Osteoblast (primary cell): ENCODE measurements around the gene PSTPIP1. TPM values are rescaled to one million over a fixed set of nuclear protein-coding genes. Genes with fewer than 3 reads are reported as not detected.

Experiments used
- DNase-seq: peaks from one replicate; pipeline ENCODE4 v3.0.0; 2011; ENCODE audit warnings: low spot score, mixed read lengths; ENCODE audit not compliant: insufficient read length; ENCODE audit errors: missing footprints
- H2AFZ ChIP-seq: 2 replicates; pipeline ENCODE4 v1.6.0; 2011; ENCODE audit warnings: mild to moderate bottlenecking, low read length
- H3K27ac ChIP-seq: 2 replicates; pipeline ENCODE4 v1.5.1; 2011; ENCODE audit warnings: mild to moderate bottlenecking, low read depth, low read length, moderate library complexity
- H3K27me3 ChIP-seq: 2 replicates; pipeline ENCODE4 v1.6.0; 2012; ENCODE audit warnings: mild to moderate bottlenecking, control low read depth, inconsistent platforms, low read length, moderate library complexity; ENCODE audit not compliant: insufficient read depth
- H3K36me3 ChIP-seq: 2 replicates; pipeline ENCODE4 v1.5.1; 2011; ENCODE audit warnings: mild to moderate bottlenecking, low read length, control low read depth, moderate library complexity; ENCODE audit not compliant: insufficient read depth
- H3K4me1 ChIP-seq: 2 replicates; pipeline ENCODE4 v1.5.1; 2011; ENCODE audit warnings: mild to moderate bottlenecking, low read length, control low read depth, moderate library complexity; ENCODE audit not compliant: insufficient read depth
- H3K4me2 ChIP-seq: 2 replicates; pipeline ENCODE4 v1.6.0; 2011; ENCODE audit warnings: mild to moderate bottlenecking, low read length; ENCODE audit not compliant: insufficient read depth
- H3K4me3 ChIP-seq: fragments of 200-600 bp; sonication (generic); 3 replicates; pipeline ENCODE4 v1.5.1; 2012; ENCODE audit warnings: mild to moderate bottlenecking, low read length, inconsistent platforms; ENCODE audit not compliant: insufficient read depth
- H3K79me2 ChIP-seq: 2 replicates; pipeline ENCODE4 v1.6.0; 2012; ENCODE audit warnings: mild to moderate bottlenecking, low read length, control low read depth, inconsistent platforms; ENCODE audit not compliant: insufficient read depth
- H3K9me3 ChIP-seq: 2 replicates; pipeline ENCODE4 v1.5.1; 2011; ENCODE audit warnings: low read depth, low read length, control low read depth
- H4K20me1 ChIP-seq: 2 replicates; pipeline ENCODE4 v1.6.0; 2012; ENCODE audit warnings: mild to moderate bottlenecking, low read length, control low read depth; ENCODE audit not compliant: insufficient read depth
- total RNA-seq: library from RNA; depleted of rRNA; stranded (reverse); fragments of >200 nt; gene quantifications from 2 replicates; pipeline ENCODE4 v1.2.3, GENCODE V29; 2012
- TF ChIP-seq, protein P1 (sequence below): IDR thresholded peaks from 2 replicates; pipeline ENCODE4 v1.5.1; 2011; ENCODE audit warnings: mild to moderate bottlenecking, low read depth, low read length, moderate library complexity; ENCODE audit errors: extremely low read depth

The PSTPIP1 gene
- total RNA-seq, 1 donor: not detected

DNA sequence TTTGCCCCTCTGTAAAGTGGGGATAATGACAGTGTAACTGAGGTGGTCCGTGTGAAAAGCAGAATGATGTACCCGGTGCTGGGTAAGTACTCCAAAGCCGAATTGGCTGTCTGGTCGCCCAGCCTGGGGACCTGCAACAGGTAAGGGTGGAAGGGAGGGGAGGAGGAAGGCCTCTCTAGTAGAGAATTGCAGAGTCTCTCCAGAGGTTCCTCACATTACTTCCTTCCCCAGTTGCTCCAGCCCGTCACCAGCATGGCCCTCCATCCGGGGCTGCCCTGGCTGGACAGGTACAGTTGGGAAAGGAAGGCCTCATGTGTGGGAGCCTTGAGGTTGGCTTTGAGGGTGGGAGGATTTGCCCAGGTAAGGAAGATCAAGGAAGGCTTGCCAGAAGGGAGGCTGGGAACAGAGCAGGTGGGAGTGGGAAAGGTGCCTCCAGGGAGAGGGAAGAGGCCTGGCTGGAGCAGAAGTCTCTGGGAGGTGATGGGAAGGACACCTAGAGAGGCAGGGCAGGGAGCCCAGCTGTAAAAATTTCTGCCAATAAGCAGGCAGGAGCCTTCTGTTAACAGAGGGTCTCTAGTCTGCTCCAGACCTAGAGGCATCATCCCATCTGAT lies 1.7 kb upstream of the PSTPIP1 start:
- H3K36me3 ChIP-seq: no peaks in the 10 kb centered on the region
- no peak overlapping the region for H3K4me2 ChIP-seq
- H3K79me2 ChIP-seq: no peaks in the 10 kb centered on the region
- H4K20me1 ChIP-seq: no peaks in the 10 kb centered on the region
- DNase-seq: no peak
- no peak overlapping the region for H3K4me3 ChIP-seq
- H3K27ac ChIP-seq: no peak overlapping the region
- TF ChIP-seq, protein P1, sequence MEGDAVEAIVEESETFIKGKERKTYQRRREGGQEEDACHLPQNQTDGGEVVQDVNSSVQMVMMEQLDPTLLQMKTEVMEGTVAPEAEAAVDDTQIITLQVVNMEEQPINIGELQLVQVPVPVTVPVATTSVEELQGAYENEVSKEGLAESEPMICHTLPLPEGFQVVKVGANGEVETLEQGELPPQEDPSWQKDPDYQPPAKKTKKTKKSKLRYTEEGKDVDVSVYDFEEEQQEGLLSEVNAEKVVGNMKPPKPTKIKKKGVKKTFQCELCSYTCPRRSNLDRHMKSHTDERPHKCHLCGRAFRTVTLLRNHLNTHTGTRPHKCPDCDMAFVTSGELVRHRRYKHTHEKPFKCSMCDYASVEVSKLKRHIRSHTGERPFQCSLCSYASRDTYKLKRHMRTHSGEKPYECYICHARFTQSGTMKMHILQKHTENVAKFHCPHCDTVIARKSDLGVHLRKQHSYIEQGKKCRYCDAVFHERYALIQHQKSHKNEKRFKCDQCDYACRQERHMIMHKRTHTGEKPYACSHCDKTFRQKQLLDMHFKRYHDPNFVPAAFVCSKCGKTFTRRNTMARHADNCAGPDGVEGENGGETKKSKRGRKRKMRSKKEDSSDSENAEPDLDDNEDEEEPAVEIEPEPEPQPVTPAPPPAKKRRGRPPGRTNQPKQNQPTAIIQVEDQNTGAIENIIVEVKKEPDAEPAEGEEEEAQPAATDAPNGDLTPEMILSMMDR: no peak
- peaks cover 9% of the 10 kb centered on the region for H3K4me1 ChIP-seq
- H3K27me3 ChIP-seq: no peaks in the 10 kb centered on the region
- no peak overlapping the region for H2AFZ ChIP-seq
- H3K9me3 ChIP-seq: no peaks in the 10 kb centered on the region

DNA sequence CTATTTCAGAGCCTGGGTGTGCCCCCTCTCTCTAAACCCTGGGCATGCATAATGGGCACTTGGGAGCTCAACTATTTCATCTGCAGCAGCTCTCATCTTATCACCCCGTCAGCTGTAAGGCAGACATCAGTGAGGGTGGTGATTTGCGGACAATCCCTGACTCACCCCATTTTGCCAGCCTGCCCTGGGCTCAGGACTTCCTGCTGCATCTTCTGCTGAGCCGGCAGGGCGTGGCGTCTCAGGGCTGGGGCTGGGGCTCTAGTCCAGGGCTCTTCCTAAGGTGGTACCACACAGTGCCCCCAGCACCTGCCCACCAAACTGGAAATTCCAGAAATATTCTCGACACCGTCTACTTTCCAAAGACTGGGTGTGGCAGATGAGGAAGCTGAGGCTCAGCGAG lies 925 bp upstream of the PSTPIP1 start:
- no peaks in the 10 kb centered on the region for H3K36me3 ChIP-seq
- no peak overlapping the region for H2AFZ ChIP-seq
- no peaks in the 10 kb centered on the region for H4K20me1 ChIP-seq
- H3K27me3 ChIP-seq: no peaks in the 10 kb centered on the region
- DNase-seq: no peak
- TF ChIP-seq, protein P1: no peak
- no peak overlapping the region for H3K27ac ChIP-seq
- H3K9me3 ChIP-seq: no peaks in the 10 kb centered on the region
- no peaks in the 10 kb centered on the region for H3K79me2 ChIP-seq
- no peak overlapping the region for H3K4me3 ChIP-seq
- H3K4me2 ChIP-seq: no peak overlapping the region
- peaks cover 9% of the 10 kb centered on the region for H3K4me1 ChIP-seq

DNA sequence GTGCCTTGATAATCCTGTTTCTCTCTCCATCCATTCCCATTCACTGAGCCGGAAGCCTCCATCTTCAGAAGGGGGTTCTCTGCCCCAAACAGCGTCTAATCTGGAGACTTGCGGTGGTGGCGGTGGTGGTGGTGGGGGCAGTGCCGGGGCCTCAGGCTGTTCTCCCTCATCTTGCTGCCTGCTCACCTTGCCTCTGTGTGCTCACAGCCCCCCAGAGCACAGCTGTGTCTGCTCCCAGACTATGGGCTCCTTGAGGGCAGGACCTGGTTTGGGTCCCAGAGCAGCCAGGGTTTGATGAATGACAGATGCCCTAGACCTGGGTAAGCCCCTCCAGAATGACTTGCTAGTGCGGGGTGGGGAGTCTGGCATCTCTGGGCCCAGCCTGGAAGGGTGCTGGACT lies 430 bp upstream of the PSTPIP1 start:
- Histone ChIP-seq H3K4me3 (no peak overlapping the region), H4K20me1 (no peaks in the 10 kb centered on the region), H3K9me3 (no peaks in the 10 kb centered on the region), H3K79me2 (no peaks in the 10 kb centered on the region), H3K36me3 (no peaks in the 10 kb centered on the region), H3K4me1 (peaks cover 9% of the 10 kb centered on the region), H3K27me3 (no peaks in the 10 kb centered on the region), H3K4me2 (no peak overlapping the region), H3K27ac (no peak overlapping the region), H2AFZ (no peak overlapping the region)
- no peak for DNase-seq
- TF ChIP-seq, protein P1: no peak

DNA sequence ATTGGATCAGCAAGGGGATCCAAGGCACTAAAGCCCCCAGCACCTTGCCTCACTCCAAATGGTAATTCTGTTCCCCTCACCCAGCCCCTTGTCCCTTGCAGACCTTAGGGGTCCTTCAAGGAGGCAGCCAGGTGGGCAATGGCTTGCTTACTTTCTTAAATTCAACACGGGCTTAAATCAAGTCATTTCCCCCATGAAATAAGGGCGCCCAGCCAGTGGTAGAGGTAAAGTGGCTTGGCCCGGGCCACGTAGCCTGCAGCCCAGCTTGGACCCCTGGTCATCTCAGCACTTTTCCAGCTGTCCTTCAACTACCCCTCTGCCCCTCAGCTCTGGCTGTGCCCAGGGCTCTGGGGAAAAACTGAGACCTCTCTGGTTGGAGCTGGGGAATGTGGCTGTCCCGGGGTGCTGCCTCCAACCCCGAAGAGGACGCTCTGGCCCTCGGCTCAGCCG lies 1.2 kb downstream of the PSTPIP1 start:
- H3K4me2 ChIP-seq: no peak overlapping the region
- H2AFZ ChIP-seq: peak overlapping the region; percentile 88
- H3K36me3 ChIP-seq: no peaks in the 10 kb centered on the region
- no peak for DNase-seq
- H3K27ac ChIP-seq: no peak overlapping the region
- TF ChIP-seq, protein P1: no peak
- no peaks in the 10 kb centered on the region for H4K20me1 ChIP-seq
- peaks cover 9% of the 10 kb centered on the region for H3K4me1 ChIP-seq
- no peaks in the 10 kb centered on the region for H3K79me2 ChIP-seq
- H3K4me3 ChIP-seq: no peak overlapping the region
- no peaks in the 10 kb centered on the region for H3K27me3 ChIP-seq
- no peaks in the 10 kb centered on the region for H3K9me3 ChIP-seq
